ENCODE measurements around the gene SLC30A1.
A peak's percentile ranks its signal among the peaks of the same experiment; 100 is the strongest.
"Not testable (repeated sequence)": the region's sequence is repeated elsewhere in the genome, so short reads cannot be mapped to it uniquely, and the experiment has no call there.

Gene SLC30A1

GRCh38 chr1:211583011-211583992, 4.3 kb upstream of the SLC30A1 start:
- DNase-seq (ENCODE audit: low read depth in 2 of 2), result no peak

- DNase-seq (ENCODE audit: low read depth in 2 of 2), result no peak
These were observed 2.6 kb upstream of the SLC30A1 start for GRCh38 chr1:211581526-211581925.

DNA sequence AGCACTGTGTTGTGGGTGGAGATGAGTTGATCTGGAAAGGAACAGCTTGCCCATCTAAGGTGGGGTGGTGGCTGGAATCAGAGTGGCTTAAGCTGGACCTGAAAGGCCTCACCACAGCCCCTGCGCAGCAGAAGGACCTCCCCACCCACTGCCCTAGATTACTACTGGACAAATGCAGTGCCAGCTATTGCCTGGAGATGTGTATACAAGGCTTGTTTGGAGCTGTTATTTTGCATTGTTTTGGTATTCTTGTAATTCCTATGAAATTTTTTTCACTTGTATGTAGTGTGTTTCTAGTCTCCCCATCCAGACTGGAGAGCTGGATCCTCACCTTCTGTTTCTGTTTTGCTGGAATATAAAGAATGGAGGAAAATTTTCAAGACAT, 1.3 kb upstream of the SLC30A1 start:
- no peak for DNase-seq (ENCODE audit: low read depth in 2 of 2)

GRCh38 chr1:211579440-211580302, 710 bp upstream of the SLC30A1 start:
- DNase-seq (ENCODE audit: low read depth in 2 of 2), result no peak

DNA sequence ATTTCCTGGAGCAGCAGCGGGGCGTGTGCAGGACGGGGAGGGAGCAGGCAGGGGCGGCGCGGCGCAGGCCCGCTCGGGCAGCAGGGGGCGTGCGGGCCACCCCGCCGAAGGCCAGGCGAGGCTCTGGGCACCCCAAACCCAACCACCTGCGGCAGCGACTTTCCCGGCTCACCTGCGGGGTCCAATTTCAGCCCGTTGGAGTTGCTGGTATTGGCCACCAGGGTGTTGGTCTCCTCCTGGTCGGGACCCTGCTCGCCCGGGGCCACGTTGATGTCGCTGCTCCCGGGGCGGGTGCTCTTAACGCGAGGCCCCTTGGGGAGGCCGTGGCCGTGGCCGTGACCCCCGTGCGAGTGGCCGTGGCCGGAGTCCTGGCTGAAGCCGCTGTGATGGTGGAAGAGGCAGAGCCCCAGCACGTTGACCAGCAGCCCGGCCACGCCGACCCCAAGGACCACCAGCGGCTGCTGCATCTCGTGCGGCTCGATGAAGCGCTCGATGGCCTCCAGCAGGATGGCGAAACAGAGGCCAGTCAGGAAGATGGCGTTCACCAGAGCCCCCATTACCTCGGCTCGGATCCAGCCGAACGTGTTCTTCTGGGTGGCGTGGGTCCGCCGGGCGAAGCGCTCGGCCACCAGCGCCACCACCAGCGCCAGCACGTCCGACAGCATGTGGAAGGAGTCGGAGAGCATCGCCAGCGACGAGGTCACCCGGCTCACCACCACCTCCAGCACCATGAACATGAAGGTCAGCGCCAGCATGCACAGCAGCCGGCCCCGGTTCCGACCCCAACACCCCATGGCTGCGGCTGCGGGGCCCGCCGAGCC, 932 bp downstream of the SLC30A1 start:
- peak; percentile 57 to 67 for DNase-seq (ENCODE audit: low read depth in 2 of 2)

GRCh38 chr1:211577277-211577818, 1.6 kb downstream of the SLC30A1 start:
- DNase-seq (ENCODE audit: low read depth in 2 of 2), result no peak

- DNase-seq (ENCODE audit: low read depth in 2 of 2), result no peak
These were observed 2.2 kb downstream of the SLC30A1 start for GRCh38 chr1:211576717-211577116.

DNA sequence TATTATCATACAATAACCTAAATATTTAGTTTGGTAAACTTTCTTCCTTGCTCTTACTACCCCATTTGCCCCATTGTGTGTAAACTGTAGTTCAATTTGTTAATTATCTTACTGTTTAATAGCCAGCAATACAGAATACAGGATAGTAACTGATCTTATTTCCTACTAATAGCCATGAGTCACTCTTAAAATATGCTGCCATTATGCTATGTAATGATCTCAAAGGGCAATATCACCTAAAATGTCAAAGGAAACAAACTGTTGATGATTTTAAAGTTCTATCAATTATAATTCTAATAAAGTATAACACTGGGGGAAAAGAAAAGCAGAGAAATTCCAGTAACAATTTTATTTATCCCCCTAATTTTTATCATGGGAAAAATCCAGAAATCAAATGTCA, 4.3 kb downstream of the SLC30A1 start:
- DNase-seq (ENCODE audit: low read depth in 2 of 2), result no peak

- no peak for DNase-seq (ENCODE audit: low read depth in 2 of 2)
These were observed 7.0 kb downstream of the SLC30A1 start for GRCh38 chr1:211571998-211572397.

GRCh38 chr1:211570378-211570777, 8.6 kb downstream of the SLC30A1 start:
- DNase-seq (ENCODE audit: low read depth in 2 of 2), result not testable (repeated sequence)

DNA sequence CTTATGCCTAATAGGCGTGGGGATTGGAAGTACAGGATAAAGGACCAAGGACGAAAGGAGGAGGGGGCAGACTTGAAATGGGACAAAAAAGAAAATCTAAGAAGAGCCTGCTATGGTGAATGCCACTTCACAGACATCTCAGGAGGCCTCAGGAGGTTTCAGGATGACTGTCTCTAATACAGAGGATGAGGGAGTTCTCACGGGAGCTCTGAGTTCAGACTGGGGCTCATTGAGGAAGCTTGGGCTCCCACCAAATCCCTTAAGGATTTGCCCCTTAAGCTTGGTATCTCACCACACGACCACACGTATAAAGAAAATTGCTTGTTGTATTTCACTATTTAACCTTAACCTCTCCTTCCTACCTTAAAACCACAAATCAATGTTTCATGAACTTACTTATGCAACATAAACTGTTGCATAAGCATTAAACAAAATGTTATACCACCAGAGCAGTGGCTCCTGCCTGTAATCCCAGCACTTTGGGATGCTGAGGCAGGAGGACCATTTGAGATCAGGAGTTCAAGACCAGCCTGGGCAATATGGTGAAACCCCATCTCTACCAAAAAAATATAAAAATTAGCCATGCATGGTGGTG, 12.4 kb downstream of the SLC30A1 start:
- peak in 1 of 2 donors; percentile 10 for DNase-seq (ENCODE audit: low read depth in 2 of 2)

GRCh38 chr1:211564084-211564483, 14.9 kb downstream of the SLC30A1 start:
- DNase-seq (ENCODE audit: low read depth in 2 of 2), result no peak

DNA sequence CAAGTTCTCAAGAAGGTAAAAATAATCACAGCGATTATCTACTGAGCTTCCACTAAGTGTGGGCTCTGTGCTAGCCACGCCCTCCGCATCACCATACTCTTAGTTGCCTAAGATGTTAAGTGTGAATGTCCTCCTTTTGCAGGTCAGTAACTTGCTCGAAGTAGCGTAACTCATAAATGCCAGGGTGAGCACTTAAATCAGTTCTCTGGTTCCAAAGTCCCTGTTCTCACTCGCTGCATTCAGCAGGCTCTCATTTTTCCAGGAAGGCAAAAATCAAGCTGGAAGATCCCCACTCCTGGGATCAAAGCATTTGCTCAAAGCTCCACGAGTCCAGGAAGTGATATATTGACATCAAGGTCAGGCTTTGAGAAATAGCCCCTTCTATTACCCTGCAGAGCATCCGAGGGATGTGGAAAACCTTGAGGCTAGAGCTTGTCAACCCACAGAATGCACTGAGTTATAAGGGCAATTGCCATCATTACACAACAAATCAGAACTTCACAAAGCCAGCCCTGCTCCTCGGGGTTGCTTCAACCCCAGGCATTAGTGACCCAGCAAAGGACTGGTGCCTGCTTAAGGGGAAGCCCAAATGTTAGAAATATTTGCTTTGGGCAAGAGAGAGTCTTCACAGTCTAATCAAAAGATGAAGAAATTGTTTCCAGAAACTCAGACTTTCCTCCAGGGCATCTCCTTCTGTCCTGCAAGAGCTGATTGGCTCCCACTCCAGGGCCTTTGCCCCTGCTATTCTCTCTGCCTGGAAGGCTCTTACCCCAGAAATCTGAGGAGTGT, 19.5 kb downstream of the SLC30A1 start:
- DNase-seq (ENCODE audit: low read depth in 2 of 2), result no peak

DNA sequence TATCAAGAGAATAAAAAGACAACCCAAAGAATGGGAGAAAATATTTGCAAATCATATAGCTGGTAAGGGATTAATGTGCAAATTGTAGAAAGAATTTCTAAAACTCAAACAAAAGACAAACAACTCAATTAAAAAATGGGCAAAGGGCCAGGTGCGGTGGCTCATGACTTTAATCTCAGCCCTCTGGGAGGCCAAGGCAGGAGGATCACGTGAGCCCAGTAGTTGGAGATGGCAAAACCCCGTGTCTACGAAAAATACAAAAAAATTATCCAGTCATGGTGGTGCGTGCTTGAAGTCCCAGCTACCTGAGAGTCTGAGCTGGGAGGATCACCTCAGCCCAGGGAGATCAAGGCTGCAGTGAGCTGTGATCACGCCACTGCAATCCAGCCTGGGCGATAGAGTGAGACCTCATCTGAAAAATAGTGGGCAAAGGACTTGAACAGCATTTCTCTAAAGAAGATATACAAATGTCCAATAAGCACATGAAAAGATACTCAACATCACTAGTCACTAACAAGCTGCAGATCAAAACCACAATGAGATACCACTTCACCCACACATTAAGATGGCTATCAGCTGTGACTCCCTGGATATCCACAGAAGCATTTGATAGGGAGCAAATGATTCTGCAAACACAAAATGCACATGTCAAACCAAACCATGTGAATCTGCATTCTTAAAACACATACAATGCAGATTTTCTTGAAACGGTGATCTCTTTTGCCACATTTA, 20.9 kb downstream of the SLC30A1 start:
- no peak for DNase-seq (ENCODE audit: low read depth in 2 of 2)

DNA sequence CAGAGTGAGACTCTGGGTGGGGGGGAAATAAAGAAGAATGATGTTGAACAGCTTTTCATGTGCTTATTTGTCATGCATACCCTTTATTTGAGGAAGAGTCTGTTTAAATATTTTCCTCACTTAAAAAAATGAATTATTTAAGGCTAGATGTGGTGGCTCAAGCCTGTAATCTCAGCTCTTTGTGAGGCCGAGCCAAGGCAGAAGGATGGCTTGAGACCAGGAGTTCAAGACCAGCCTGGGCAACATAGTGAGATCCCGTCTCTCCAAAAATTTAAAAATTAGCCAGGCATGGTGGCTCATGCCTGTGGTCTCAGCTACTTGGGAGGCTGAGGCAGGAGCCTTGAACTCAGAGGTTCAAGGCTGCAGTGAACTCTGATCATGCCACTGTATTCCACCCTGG, 25.4 kb downstream of the SLC30A1 start:
- DNase-seq (ENCODE audit: low read depth in 2 of 2), result no peak

DNA sequence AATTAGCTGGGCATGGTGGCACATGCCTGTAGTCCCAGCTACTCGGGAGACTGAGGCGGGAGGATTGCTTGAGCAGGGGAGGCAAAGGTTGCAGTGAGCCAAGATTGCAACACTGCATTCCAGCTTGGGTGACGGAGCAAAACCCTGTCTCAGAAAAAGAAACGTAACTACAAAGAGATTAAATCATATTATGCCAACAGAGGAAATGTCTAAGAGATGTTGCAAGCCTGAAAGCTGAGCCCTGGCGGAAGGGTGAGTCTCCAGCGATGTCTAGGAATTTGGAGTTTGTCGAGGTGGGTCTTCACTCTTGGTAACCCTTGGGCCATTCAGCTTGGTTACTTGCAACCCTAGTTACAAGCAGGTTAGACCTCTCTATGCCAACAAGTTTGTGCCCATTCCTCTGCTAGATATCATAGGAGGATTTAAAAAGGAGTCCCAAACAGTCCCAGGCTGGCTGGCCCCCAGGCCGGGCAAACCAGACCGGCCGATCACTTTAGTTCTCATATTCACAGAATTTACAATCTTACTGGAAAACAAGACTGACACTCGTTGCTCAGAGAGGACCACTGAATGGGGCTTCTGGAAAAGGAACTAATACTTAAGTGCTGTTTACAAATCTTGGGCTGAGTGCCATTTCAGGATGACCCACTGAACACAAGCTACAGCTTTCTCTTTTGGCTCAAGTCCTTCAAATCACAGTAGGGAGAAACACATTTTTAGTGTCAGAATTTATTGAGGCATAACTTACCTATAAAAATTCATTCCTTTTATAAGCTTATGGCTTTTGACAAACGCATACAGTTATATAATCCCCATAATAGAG, 27.1 kb downstream of the SLC30A1 start:
- DNase-seq (ENCODE audit: low read depth in 2 of 2), result no peak

DNA sequence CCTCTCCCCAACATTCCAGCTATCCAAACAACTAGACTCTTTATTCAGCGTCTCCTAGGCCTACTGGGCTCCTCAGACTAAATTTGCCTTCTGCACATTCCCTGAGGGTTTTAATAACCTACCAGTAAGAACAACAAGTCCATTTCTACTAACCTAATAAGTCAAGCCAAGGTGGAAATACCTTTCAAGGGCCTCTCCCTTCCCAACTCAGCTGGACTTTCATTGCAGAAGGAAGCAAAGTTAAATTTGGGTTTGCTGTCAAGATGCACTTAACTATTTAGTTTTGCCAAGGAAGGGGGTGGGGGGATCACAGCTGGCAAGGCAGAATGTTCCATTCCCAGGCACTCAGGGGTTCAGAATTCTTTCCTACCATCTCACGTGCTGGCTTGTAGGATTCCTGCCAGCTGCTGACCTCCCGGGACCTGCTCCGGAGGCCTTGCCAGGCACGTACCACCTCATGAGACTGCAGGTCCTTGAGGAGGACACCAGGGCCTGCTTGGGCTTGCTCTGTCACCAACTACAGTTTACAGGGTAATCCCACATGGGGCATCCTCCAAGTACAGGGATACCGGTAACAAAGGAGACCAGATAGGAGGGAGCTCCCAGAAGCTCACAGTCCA, 29.8 kb downstream of the SLC30A1 start:
- DNase-seq (ENCODE audit: low read depth in 2 of 2), result no peak
